ENCODE data around the gene FRMPD1. TPM values are rescaled to one million over a fixed set of nuclear protein-coding genes. Genes with fewer than 3 reads are reported as not detected.
"Not testable (repeated sequence)": the region's sequence is repeated elsewhere in the genome, so short reads cannot be mapped to it uniquely, and the experiment has no call there.

The FRMPD1 gene
- total RNA-seq, 1 donor: not detected

DNA sequence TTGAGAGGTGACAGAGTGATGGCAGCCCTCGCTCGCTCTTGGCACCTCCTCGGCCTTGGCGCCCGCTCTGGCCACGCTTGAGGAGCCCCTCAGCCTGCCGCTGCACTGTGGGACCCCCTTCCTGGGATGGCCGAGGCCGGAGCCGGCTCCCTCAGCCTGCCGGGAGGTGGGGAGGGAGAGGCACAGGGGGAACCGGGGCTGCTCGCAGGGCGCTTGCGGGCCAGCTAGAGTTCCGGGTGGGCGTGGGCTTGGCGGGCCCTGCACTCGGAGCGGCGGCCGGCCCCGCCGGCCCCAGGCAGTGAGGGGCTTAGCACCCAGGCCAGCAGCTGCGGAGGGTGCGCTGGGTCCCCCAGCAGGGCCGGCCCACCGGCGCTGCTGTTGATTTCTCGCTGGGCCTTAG lies 101.0 kb downstream of the FRMPD1 start:
- not testable (repeated sequence) for H3K9me3 ChIP-seq (ENCODE audit: low read depth, low read length); H3K27me3 ChIP-seq (ENCODE audit: insufficient read depth, low read length); H3K4me3 ChIP-seq (ENCODE audit: low read length)
- peaks cover 22% of the 10 kb centered on the region for H3K4me1 ChIP-seq (ENCODE audit: insufficient read depth, low read length)

GRCh38 chr9:37752112-37752511 lies 101.4 kb downstream of the FRMPD1 start:
- peaks cover 22% of the 10 kb centered on the region for H3K4me1 ChIP-seq (ENCODE audit: insufficient read depth, low read length)
- H3K27me3 ChIP-seq (ENCODE audit: insufficient read depth, low read length); H3K9me3 ChIP-seq (ENCODE audit: low read depth, low read length); H3K4me3 ChIP-seq (ENCODE audit: low read length): not testable (repeated sequence)

DNA sequence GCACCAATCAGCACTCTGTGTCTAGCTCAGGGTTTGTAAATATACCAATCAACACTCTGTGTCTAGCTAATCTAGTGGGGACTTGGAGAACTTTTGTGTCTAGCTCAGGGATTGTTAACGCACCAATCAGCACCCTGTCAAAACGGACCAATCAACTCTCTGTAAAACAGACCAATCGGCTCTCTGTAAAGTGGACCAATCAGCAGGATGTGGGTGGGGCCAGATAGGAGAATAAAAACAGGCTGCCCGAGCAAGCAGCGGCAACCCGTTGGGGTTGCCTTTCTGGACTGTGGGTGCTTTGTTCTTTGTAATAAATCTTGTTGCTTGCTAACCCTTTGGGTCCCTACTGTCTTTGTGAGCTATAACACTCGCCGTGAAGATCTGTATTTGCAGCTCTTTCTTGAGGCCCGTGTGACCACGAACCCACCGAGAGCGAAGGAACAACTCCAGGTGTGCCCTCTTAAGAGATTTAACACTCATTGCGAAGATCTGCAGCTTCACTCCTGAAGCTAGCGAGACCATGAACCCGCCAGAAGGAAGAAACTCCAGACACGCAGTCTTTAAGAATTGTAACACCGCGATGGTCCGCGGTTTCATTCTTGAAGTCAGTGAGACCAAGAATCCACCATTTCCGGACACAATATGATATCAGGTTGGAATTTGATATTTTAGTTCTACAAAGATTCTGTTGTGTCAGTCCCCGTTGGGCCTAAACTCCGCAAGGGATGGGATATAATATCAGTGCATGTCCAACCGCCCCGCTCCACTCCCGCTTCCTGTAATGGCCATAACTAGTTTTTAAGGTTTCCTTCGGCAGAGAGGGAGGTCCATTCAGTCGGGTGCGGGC lies 102.1 kb downstream of the FRMPD1 start:
- Histone ChIP-seq H3K9me3 (ENCODE audit: low read depth, low read length) (no peaks in the 10 kb centered on the region), H3K4me3 (ENCODE audit: low read length) (peak overlapping the region; percentile 88), H3K27me3 (ENCODE audit: insufficient read depth, low read length) (no peaks in the 10 kb centered on the region), H3K4me1 (ENCODE audit: insufficient read depth, low read length) (peaks cover 22% of the 10 kb centered on the region)

GRCh38 chr9:37753489-37754190 lies 102.9 kb downstream of the FRMPD1 start, which contains the start of gene TRMT10B:
Gene TRMT10B (plus strand): TSS chr9:37753805. CDS start chr9:37761932, 8,127 bp downstream.
- no peaks in the 10 kb centered on the region for H3K27me3 ChIP-seq (ENCODE audit: insufficient read depth, low read length)
- peak within 1 kb of the TSS; percentile 88 for H3K4me3 ChIP-seq (ENCODE audit: low read length)
- no peaks in the 10 kb centered on the region for H3K9me3 ChIP-seq (ENCODE audit: low read depth, low read length)
- H3K4me1 ChIP-seq (ENCODE audit: insufficient read depth, low read length): peaks cover 22% of the 10 kb centered on the region

DNA sequence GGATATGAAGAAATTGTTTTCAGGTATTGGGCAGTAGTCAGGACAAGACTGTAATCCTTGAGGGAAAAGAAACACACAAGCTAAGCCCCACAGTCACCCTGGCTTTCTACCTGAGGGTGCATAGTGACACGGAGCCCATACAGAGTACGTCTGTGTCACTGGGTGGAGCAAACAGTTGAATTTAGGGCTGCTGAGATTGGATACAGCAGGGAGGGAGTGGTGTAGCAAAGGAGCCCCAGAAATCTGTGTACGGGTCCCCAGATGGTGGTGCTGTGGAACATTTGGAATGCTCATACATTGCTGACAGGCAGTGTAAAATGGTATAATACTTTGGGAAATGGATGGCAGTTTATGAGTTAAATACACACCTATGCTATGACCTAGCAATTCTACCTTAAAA lies 108.0 kb downstream of the FRMPD1 start:
- H3K4me1 ChIP-seq (ENCODE audit: insufficient read depth, low read length): peaks cover 15% of the 10 kb centered on the region
- no peak overlapping the region for H3K4me3 ChIP-seq (ENCODE audit: low read length)
- H3K27me3 ChIP-seq (ENCODE audit: insufficient read depth, low read length): no peaks in the 10 kb centered on the region
- no peaks in the 10 kb centered on the region for H3K9me3 ChIP-seq (ENCODE audit: low read depth, low read length)

DNA sequence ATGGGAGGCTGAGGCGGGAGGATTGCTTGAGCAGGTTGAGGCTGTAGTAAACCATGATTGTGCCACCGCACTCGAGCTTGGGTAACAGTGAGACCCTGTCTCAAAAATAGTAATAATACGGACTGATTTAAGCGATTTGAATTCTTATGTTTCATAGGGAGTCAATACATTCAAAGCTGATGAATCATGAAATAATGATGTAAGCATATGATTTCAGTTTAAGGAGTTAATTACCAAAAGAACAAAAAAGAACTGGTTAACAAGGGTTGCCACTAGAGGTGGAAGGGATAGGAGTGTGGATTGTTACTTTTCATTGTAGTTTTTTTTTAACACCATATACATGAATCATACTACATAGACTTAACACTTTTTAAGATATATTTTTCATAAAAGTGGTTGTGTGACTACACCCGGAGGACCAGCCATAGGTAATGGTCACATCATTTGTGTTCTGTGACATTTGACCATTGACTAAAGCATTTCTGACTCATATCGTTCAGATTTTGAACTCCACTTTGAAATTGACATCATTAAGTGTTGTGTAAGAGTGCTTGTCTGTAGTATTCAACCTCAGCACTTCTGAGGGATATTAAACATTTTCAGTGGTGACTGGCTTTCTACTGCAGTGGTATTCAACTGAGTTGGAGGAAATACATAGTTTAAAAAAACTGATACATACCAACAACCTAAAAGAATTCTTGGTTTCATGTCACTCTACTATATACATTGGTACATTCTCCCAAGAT lies 109.8 kb downstream of the FRMPD1 start:
- H3K27me3 ChIP-seq (ENCODE audit: insufficient read depth, low read length): no peaks in the 10 kb centered on the region
- no peaks in the 10 kb centered on the region for H3K4me1 ChIP-seq (ENCODE audit: insufficient read depth, low read length)
- no peaks in the 10 kb centered on the region for H3K9me3 ChIP-seq (ENCODE audit: low read depth, low read length)
- no peak overlapping the region for H3K4me3 ChIP-seq (ENCODE audit: low read length)

DNA sequence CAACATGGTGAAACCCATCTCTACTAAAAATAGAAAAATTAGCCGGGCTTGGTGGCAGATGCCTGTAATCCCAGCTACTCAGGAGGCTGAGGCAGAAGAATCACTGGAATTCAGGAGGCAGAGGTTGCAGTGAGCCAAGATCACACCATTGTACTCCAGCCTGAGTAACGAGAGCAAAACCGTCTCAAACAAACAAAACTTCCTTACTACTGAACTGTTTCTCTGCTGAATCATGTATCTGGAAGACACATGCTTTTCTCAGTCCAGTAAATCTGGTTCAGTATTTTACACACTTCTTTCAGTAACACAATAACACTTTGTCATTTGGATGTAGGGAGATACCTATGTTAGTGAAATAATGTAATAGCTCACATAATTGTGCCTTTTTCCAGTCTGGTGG lies 110.8 kb downstream of the FRMPD1 start:
- Histone ChIP-seq H3K9me3 (ENCODE audit: low read depth, low read length) (no peaks in the 10 kb centered on the region), H3K4me1 (ENCODE audit: insufficient read depth, low read length) (no peaks in the 10 kb centered on the region), H3K27me3 (ENCODE audit: insufficient read depth, low read length) (no peaks in the 10 kb centered on the region)

DNA sequence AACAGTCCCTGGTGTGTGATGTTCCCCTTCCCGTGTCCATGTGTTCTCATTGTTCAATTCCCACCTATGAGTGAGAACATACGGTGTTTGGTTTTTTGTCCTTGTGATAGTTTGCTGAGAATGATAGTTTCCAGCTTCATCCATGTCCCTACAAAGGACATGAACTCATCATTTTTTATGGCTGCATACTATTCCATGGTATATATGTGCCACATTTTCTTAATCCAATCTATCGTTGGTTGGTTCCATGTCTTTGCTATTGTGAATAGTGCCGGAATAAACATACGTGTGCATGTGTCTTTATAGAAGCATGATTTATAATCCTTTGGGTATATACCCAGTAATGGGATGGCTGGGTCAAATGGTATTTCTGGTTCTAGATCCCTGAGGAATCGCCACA lies 114.5 kb downstream of the FRMPD1 start:
- H3K9me3 ChIP-seq (ENCODE audit: low read depth, low read length); H3K27me3 ChIP-seq (ENCODE audit: insufficient read depth, low read length); H3K4me3 ChIP-seq (ENCODE audit: low read length); H3K4me1 ChIP-seq (ENCODE audit: insufficient read depth, low read length): not testable (repeated sequence)

More for the DNA sequence above, 110.8 kb downstream of the FRMPD1 start:
- no peak overlapping the region for H3K4me3 ChIP-seq (ENCODE audit: low read length)

- Histone ChIP-seq H3K27me3 (ENCODE audit: insufficient read depth, low read length) (no peaks in the 10 kb centered on the region), H3K4me1 (ENCODE audit: insufficient read depth, low read length) (no peaks in the 10 kb centered on the region), H3K9me3 (ENCODE audit: low read depth, low read length) (no peaks in the 10 kb centered on the region), H3K4me3 (ENCODE audit: low read length) (no peak overlapping the region)
Measured at GRCh38 chr9:37769306-37769705, 118.6 kb downstream of the FRMPD1 start.

DNA sequence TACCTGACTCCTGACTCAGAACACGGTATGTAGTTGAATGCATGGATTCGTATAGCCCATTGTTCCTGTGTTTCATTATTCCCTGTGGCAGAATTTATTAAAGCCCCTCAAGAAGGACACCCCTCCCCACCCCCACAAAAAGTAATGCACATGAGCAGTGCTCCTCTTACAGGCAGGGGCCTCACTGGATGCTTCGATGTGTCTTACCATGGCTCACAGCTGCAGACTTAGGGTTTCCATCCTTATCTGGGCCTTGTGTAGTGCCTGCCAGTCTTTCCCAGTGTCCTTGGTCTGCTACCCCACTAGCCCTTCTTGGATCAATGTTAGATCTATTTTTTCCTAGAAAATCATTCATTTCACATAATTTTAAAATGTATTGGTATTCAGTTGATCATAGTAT lies 119.2 kb downstream of the FRMPD1 start:
- Histone ChIP-seq H3K4me1 (ENCODE audit: insufficient read depth, low read length) (no peaks in the 10 kb centered on the region), H3K9me3 (ENCODE audit: low read depth, low read length) (no peaks in the 10 kb centered on the region), H3K27me3 (ENCODE audit: insufficient read depth, low read length) (no peaks in the 10 kb centered on the region), H3K4me3 (ENCODE audit: low read length) (no peak overlapping the region)

GRCh38 chr9:37775216-37775919 lies 124.6 kb downstream of the FRMPD1 start:
- Histone ChIP-seq H3K4me3 (ENCODE audit: low read length) (no peak overlapping the region), H3K9me3 (ENCODE audit: low read depth, low read length) (no peaks in the 10 kb centered on the region), H3K4me1 (ENCODE audit: insufficient read depth, low read length) (no peaks in the 10 kb centered on the region), H3K27me3 (ENCODE audit: insufficient read depth, low read length) (no peaks in the 10 kb centered on the region)

DNA sequence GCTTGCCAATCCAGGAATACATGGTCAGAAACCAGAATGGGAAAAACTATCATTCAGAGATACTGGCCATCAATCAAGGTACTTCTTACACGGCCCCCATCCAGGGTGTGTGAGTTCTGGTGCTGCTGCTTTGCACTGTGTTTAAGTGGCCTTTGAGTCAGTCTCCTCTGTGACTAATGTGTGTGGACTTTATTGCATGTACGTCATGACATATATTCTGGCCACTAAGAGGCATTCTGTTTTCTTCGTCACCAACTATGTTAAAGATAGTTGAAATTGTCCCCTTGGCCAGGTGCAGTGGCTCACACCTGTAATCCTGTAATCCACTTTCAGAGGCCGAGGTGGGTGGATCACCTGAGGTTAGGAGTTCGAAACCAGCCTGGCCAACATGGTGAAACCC lies 125.6 kb downstream of the FRMPD1 start:
- Histone ChIP-seq H3K9me3 (ENCODE audit: low read depth, low read length) (no peaks in the 10 kb centered on the region), H3K4me1 (ENCODE audit: insufficient read depth, low read length) (no peaks in the 10 kb centered on the region), H3K27me3 (ENCODE audit: insufficient read depth, low read length) (no peaks in the 10 kb centered on the region), H3K4me3 (ENCODE audit: low read length) (no peak overlapping the region)

DNA sequence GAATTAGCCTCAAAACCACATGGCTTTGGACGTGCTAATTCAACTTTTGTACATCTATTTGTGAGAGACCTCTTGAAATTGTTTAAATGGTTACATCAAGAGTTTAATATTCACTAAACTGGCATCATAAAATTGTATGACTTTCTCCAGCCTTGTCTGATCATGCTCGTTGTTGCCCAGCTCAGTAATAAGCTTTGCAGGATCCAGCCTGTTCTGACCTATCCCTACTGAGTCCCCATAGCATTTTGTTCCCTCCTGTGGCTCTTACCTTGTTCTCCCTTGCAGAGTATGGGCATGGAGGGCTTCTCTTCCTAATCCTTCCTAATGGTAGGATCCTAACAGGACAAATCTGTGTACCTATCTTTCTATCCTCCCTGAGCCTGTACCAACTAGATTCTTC lies 127.8 kb downstream of the FRMPD1 start:
- no peaks in the 10 kb centered on the region for H3K27me3 ChIP-seq (ENCODE audit: insufficient read depth, low read length)
- peaks cover 5% of the 10 kb centered on the region for H3K4me1 ChIP-seq (ENCODE audit: insufficient read depth, low read length)
- no peaks in the 10 kb centered on the region for H3K9me3 ChIP-seq (ENCODE audit: low read depth, low read length)
- no peak overlapping the region for H3K4me3 ChIP-seq (ENCODE audit: low read length)

- H3K27me3 ChIP-seq (ENCODE audit: insufficient read depth, low read length): no peaks in the 10 kb centered on the region
- H3K9me3 ChIP-seq (ENCODE audit: low read depth, low read length): no peaks in the 10 kb centered on the region
- H3K4me1 ChIP-seq (ENCODE audit: insufficient read depth, low read length): peaks cover 31% of the 10 kb centered on the region
- peak overlapping the region; percentile 84 for H3K4me3 ChIP-seq (ENCODE audit: low read length)
Measured at GRCh38 chr9:37784291-37784615, 133.5 kb downstream of the FRMPD1 start.

Data from mononuclear cell (primary cell).